ENCODE data around the gene IFI44. TPM values are rescaled to one million over a fixed set of nuclear protein-coding genes. Genes with fewer than 3 reads are reported as not detected.

The IFI44 gene
- polyA plus RNA-seq, 3 donors, result 23.0 to 48.1 (median 35.5) TPM

- 19% methylated on average over 3 of the region's 12 CpGs for WGBS (ENCODE audit: insufficient coverage)
- Mint-ChIP-seq H3K27me3 (ENCODE audit: low read depth in 3 of 3) (no peaks in the 10 kb centered on the region), H3K4me3 (peak overlapping the region; percentile 76 to 88), H3K27ac (peak overlapping the region; percentile 20 to 90 (median 81)), H3K36me3 (peaks cover 21 to 32% of the 10 kb centered on the region in 2 donors), H3K9me3 (peaks cover 11 to 25% (median 24%) of the 10 kb centered on the region in 7 donors), H3K4me1 (peaks cover 49% of the 10 kb centered on the region)
- H3K9me3 ChIP-seq (replicated peaks in 1 of 2; ENCODE audit: control insufficient read depth in 1 of 2, insufficient read depth in 1 of 2, low read length in 2 of 2), result peaks cover 19 to 20% of the 10 kb centered on the region in 2 donors
- H3K4me3 ChIP-seq (replicated peaks in 1 of 3; ENCODE audit: low read depth in 2 of 3, low read length in 3 of 3), result peak overlapping the region; percentile 53 to 95 (median 78)
- H3K79me2 ChIP-seq (ENCODE audit: insufficient read depth, low read length), result peaks cover 39% of the 10 kb centered on the region
- peak in 2 of 3 donors; percentile 8 to 20 for DNase-seq
- no peak for TF ChIP-seq CTCF (IDR thresholded peaks at IDR 0.05)
- peak overlapping the region; percentile 90 for H3K4me2 ChIP-seq (replicated peaks; ENCODE audit: extremely low read depth, low read length, poor library complexity, severe bottlenecking)
- H3K36me3 ChIP-seq (replicated peaks in 1 of 2; ENCODE audit: control insufficient read depth in 1 of 2, insufficient read depth in 2 of 2, low read length in 2 of 2), result peaks cover 15 to 25% of the 10 kb centered on the region in 2 donors
- no peaks in the 10 kb centered on the region for H3K27me3 ChIP-seq (ENCODE audit: control insufficient read depth in 2 of 2, insufficient read depth in 2 of 2, low read length in 2 of 2)
- peak overlapping the region; percentile 54 for H3K9ac ChIP-seq (ENCODE audit: insufficient read depth, low read length, poor library complexity, severe bottlenecking)
- peak overlapping the region; percentile 35 to 78 for H3K27ac ChIP-seq (ENCODE audit: low read depth in 1 of 2, low read length in 2 of 2)
- peaks cover 29 to 46% of the 10 kb centered on the region in 2 donors for H3K4me1 ChIP-seq (ENCODE audit: control insufficient read depth in 1 of 2, insufficient read depth in 2 of 2, low read length in 2 of 2)
- intact Hi-C loops (cut with micrococcal nuclease), result no loop called here
- H2AFZ ChIP-seq (ENCODE audit: insufficient read depth, low read depth, low read length, poor library complexity, severe bottlenecking), result peak overlapping the region; percentile 69
- peaks cover 6% of the 10 kb centered on the region for H4K20me1 ChIP-seq (ENCODE audit: insufficient read depth, low read length)
Observed at GRCh38 chr1:78651241-78651640, 1.6 kb downstream of the IFI44 start.

- Mint-ChIP-seq H3K27me3 (ENCODE audit: low read depth in 3 of 3) (no peaks in the 10 kb centered on the region), H3K4me3 (peak overlapping the region; percentile 48 to 88), H3K9me3 (peaks cover 10 to 19% (median 17%) of the 10 kb centered on the region in 7 donors), H3K36me3 (peaks cover 20 to 36% of the 10 kb centered on the region in 2 donors), H3K4me1 (peaks cover 40% of the 10 kb centered on the region), H3K27ac (peak overlapping the region in 1 of 7 donors; percentile 81)
- H3K27me3 ChIP-seq (ENCODE audit: control insufficient read depth in 2 of 2, insufficient read depth in 2 of 2, low read length in 2 of 2), result no peaks in the 10 kb centered on the region
- TF ChIP-seq CTCF (IDR thresholded peaks at IDR 0.05), result no peak
- no peak for DNase-seq
- peaks cover 24 to 32% of the 10 kb centered on the region in 2 donors for H3K36me3 ChIP-seq (replicated peaks in 1 of 2; ENCODE audit: control insufficient read depth in 1 of 2, insufficient read depth in 2 of 2, low read length in 2 of 2)
- peaks cover 20 to 37% of the 10 kb centered on the region in 2 donors for H3K4me1 ChIP-seq (ENCODE audit: control insufficient read depth in 1 of 2, insufficient read depth in 2 of 2, low read length in 2 of 2)
- intact Hi-C loops (cut with micrococcal nuclease), result no loop called here
- H3K9ac ChIP-seq (ENCODE audit: insufficient read depth, low read length, poor library complexity, severe bottlenecking), result peak overlapping the region; percentile 54
- H3K79me2 ChIP-seq (ENCODE audit: insufficient read depth, low read length), result peaks cover 39% of the 10 kb centered on the region
- H2AFZ ChIP-seq (ENCODE audit: insufficient read depth, low read depth, low read length, poor library complexity, severe bottlenecking), result no peak overlapping the region
- WGBS (ENCODE audit: insufficient coverage), result 97% methylated on average over 7 of the region's 17 CpGs
- H4K20me1 ChIP-seq (ENCODE audit: insufficient read depth, low read length), result peaks cover 6% of the 10 kb centered on the region
- peak overlapping the region; percentile 90 for H3K4me2 ChIP-seq (replicated peaks; ENCODE audit: extremely low read depth, low read length, poor library complexity, severe bottlenecking)
- peak overlapping the region in 2 of 3 experiments; percentile 53 to 78 for H3K4me3 ChIP-seq (replicated peaks in 1 of 3; ENCODE audit: low read depth in 2 of 3, low read length in 3 of 3)
- H3K9me3 ChIP-seq (replicated peaks in 1 of 2; ENCODE audit: control insufficient read depth in 1 of 2, insufficient read depth in 1 of 2, low read length in 2 of 2), result peaks cover 14 to 16% of the 10 kb centered on the region in 2 donors
- peak overlapping the region in 1 of 2 donors; percentile 78 for H3K27ac ChIP-seq (ENCODE audit: low read depth in 1 of 2, low read length in 2 of 2)
Observed at GRCh38 chr1:78652019-78652560, 2.5 kb downstream of the IFI44 start.
